ENCODE measurements around the gene PTPRG. TPM values are rescaled to one million over a fixed set of nuclear protein-coding genes. Genes with fewer than 3 reads are reported as not detected.

Gene PTPRG
- total and polyA plus RNA-seq, 2 experiments from 2014 or later = 24.4 to 131 TPM

- no peak for TF ChIP-seq ZNF114 (CRISPR knock-in tag; IDR thresholded peaks at IDR 0.05)
- TF ChIP-seq REST (IDR thresholded peaks at IDR 0.05; ENCODE audit: unreplicated experiment) = no peak
- TF ChIP-seq ETS1 (IDR thresholded peaks at IDR 0.05) = no peak
- no peak for TF ChIP-seq JUNB (IDR thresholded peaks at IDR 0.05; ENCODE audit: unreplicated experiment)
- TF ChIP-seq CTCF (conservative IDR thresholded peaks at IDR 0.05; ENCODE audit: low read depth in 2 of 2) = no peak
Measured at GRCh38 chr3:62132027-62132602, 570.7 kb downstream of the PTPRG start (continued).

DNA sequence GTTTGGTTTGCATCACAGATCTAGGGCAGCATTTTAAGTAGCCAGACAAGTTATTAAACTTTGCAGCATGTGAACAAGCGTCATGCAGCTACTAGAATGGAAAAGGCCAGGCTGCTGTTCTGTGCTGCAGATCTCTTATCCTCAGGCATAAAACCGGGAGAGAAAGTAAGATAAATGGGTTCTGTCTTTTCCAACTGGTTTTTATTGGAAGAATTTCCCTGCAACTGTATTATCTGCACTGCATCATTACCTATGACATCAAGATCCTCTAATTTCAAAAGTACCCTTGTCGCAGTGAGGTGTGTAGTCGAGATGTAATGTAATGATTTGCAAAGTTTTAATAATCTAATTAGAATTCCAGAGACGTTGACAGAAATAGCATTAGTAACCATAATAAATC lies 571.6 kb downstream of the PTPRG start:
- H2AFZ ChIP-seq = no peak overlapping the region
- DNase-seq (ENCODE audit: low spot score) (no peak), ATAC-seq (no peak)
- H3K79me2 ChIP-seq (replicated peaks; ENCODE audit: insufficient read depth) = no peaks in the 10 kb centered on the region; the same call in 1 of the 2 replicates
- H3K4me3 Mint-ChIP-seq = no peak overlapping the region
- no peaks in the 10 kb centered on the region for H3K9me3 Mint-ChIP-seq
- H3K27ac Mint-ChIP-seq = no peak overlapping the region
- peaks cover 1% of the 10 kb centered on the region for H3K27me3 Mint-ChIP-seq (ENCODE audit: insufficient read depth, low read depth, poor library complexity)
- H3K9me2 ChIP-seq (ENCODE audit: insufficient read depth) = no peaks in the 10 kb centered on the region
- H3K27ac ChIP-seq (ENCODE audit: low read depth) = no peak overlapping the region
- H4K20me1 ChIP-seq (replicated peaks; ENCODE audit: insufficient read depth) = no peaks in the 10 kb centered on the region
- H3F3A ChIP-seq (replicated peaks; ENCODE audit: low read depth) = no peaks in the 10 kb centered on the region
- no peaks in the 10 kb centered on the region for H3K27me3 ChIP-seq (ENCODE audit: insufficient read depth)
- no peak overlapping the region for H3K4me3 ChIP-seq
- H3K4me2 ChIP-seq = no peak overlapping the region
- H3K36me3 ChIP-seq (ENCODE audit: insufficient read depth) = no peaks in the 10 kb centered on the region
- peaks cover 23% of the 10 kb centered on the region for H3K36me3 Mint-ChIP-seq (ENCODE audit: low read depth)
- H3K4me1 ChIP-seq (ENCODE audit: insufficient read depth) = no peaks in the 10 kb centered on the region
- peaks cover 6% of the 10 kb centered on the region; the same call in 2 of the 3 replicates for H3K4me1 Mint-ChIP-seq
- TF ChIP-seq REST (IDR thresholded peaks at IDR 0.05; ENCODE audit: unreplicated experiment) (no peak), ETS1 (IDR thresholded peaks at IDR 0.05) (no peak), CTCF (conservative IDR thresholded peaks at IDR 0.05; ENCODE audit: low read depth in 2 of 2) (no peak), JUNB (IDR thresholded peaks at IDR 0.05; ENCODE audit: unreplicated experiment) (no peak), ZNF331 (CRISPR knock-in tag; IDR thresholded peaks at IDR 0.05; ENCODE audit: low read depth) (no peak), CREB1 (CRISPR knock-in tag; IDR thresholded peaks at IDR 0.05; ENCODE audit: low read depth) (no peak)

Data from GM23338 (cell line).